Prostate gland (tissue), 2 donors: ENCODE data around the gene SLC35A3.

Experiments used
- POLR2A ChIP-seq: fragments of 450-650 bp; IDR thresholded peaks from one replicate; pipeline ENCODE4 v1.6.1; 2016; ENCODE audit warnings: antibody characterized with exemption, mild to moderate bottlenecking
- TF ChIP-seq, protein P1 (sequence below), 4 experiments: fragments of 200-600 bp in 2 of 4; fragments of 450-650 bp in 2 of 4; sonication (generic) in 2 of 4; IDR thresholded peaks; 1 replicate in 3 of 4; 2 replicates in 1 of 4; pipeline ENCODE4 v1.5.1; 2016 to 2019; ENCODE audit warnings: antibody characterized with exemption in 4 of 4, mild to moderate bottlenecking in 2 of 4, moderate library complexity in 2 of 4

DNA sequence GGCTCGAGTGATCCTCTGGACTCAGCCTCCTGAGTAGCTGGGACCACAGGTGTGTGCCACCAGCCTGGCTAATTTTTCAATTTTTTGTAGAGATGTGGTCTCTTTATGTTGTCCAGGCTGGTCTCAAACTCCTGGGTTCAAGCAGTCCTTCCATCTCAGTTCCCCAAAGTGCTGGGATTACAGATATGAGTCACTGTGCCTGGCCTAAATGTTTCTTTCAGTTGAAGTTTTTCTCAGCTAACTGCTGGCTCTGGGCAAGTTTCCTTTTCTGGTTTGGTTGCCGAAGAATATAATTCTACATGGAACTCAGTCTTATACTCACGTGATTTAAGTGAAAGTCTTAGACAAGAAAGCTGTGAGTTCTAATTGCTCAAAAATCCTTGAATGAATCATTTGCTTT, 106.0 kb downstream of the SLC35A3 start:
- TF ChIP-seq, protein P1, sequence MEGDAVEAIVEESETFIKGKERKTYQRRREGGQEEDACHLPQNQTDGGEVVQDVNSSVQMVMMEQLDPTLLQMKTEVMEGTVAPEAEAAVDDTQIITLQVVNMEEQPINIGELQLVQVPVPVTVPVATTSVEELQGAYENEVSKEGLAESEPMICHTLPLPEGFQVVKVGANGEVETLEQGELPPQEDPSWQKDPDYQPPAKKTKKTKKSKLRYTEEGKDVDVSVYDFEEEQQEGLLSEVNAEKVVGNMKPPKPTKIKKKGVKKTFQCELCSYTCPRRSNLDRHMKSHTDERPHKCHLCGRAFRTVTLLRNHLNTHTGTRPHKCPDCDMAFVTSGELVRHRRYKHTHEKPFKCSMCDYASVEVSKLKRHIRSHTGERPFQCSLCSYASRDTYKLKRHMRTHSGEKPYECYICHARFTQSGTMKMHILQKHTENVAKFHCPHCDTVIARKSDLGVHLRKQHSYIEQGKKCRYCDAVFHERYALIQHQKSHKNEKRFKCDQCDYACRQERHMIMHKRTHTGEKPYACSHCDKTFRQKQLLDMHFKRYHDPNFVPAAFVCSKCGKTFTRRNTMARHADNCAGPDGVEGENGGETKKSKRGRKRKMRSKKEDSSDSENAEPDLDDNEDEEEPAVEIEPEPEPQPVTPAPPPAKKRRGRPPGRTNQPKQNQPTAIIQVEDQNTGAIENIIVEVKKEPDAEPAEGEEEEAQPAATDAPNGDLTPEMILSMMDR (IDR thresholded peaks at IDR 0.05) = no peak
- TF ChIP-seq POLR2A = no peak
